OCI-LY1 (cell line): Measurements from ENCODE around the gene ANP32A.

Source experiments
- EZH2 ChIP-seq: fragments of 200-600 bp; sonication (generic), shearing (Covaris generic); IDR thresholded peaks from 2 replicates; pipeline ENCODE4 v1.8.0; 2017; ENCODE audit warnings: borderline replicate concordance, mixed run types, mild to moderate bottlenecking, antibody characterized with exemption, low read length, moderate library complexity, mixed read lengths
- TF ChIP-seq, protein P1 (sequence below): fragments of 200-600 bp; sonication (generic), shearing (Covaris generic); IDR thresholded peaks from 2 replicates; pipeline ENCODE4 v1.5.1; 2017; ENCODE audit warnings: mild to moderate bottlenecking, antibody characterized with exemption, low read length, moderate library complexity, mixed read lengths

DNA sequence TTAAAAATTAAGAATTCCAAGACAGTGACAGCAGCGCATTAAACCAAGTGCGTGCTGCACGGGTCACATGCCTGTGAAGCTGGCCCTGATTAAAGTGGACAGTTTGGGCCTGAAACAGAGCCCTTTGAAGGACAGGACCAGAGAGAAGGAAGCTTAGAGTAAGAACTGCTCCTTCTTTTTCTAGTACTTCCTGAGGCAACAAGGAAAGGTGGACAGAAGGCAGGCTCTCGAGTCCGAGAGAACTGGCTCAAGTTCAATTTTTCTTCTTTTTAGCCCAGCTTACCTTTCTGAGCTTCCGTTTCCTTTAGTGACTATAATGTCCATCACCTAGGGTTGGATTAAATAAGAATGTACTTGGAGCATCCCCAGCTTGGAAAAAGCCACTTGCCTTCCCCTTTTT, 26.9 kb downstream of the ANP32A start:
- TF ChIP-seq, protein P1, sequence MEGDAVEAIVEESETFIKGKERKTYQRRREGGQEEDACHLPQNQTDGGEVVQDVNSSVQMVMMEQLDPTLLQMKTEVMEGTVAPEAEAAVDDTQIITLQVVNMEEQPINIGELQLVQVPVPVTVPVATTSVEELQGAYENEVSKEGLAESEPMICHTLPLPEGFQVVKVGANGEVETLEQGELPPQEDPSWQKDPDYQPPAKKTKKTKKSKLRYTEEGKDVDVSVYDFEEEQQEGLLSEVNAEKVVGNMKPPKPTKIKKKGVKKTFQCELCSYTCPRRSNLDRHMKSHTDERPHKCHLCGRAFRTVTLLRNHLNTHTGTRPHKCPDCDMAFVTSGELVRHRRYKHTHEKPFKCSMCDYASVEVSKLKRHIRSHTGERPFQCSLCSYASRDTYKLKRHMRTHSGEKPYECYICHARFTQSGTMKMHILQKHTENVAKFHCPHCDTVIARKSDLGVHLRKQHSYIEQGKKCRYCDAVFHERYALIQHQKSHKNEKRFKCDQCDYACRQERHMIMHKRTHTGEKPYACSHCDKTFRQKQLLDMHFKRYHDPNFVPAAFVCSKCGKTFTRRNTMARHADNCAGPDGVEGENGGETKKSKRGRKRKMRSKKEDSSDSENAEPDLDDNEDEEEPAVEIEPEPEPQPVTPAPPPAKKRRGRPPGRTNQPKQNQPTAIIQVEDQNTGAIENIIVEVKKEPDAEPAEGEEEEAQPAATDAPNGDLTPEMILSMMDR, result no peak
- TF ChIP-seq EZH2, result no peak
